Activated CD4-positive, alpha-beta T cell treated with anti-CD3 and anti-CD28 coated beads, Interleukin-2, amount 50 U/mL, for 16 hours (primary cell): ENCODE data around the gene SCGN.

ENCODE experiments used
- DNase-seq: peaks from one replicate; pipeline ENCODE4 v3.0.0-alpha.2; 2020

The SCGN gene

GRCh38 chr6:25691894-25692293 lies 39.9 kb downstream of the SCGN start:
- DNase-seq = no peak

DNA sequence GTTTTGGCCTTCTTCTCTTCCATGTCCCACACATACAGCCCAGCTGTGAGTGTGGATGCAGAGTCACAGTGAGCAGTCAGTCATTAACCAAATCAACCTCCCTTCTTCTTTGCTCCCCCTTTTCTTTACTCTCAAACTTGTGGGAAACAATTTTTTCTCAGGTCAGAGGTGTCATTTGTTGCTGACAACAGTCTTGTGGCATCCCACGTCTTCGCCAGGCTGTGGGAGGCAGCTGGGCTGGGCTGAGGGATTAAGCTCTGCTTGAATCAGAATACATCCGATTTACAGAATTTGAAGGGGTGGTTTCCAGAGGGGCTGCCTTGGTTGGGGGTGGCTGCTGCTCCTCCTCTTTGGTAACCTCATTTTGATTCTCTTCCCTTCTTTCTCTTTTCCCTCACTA lies 40.5 kb downstream of the SCGN start:
- no peak for DNase-seq

DNA sequence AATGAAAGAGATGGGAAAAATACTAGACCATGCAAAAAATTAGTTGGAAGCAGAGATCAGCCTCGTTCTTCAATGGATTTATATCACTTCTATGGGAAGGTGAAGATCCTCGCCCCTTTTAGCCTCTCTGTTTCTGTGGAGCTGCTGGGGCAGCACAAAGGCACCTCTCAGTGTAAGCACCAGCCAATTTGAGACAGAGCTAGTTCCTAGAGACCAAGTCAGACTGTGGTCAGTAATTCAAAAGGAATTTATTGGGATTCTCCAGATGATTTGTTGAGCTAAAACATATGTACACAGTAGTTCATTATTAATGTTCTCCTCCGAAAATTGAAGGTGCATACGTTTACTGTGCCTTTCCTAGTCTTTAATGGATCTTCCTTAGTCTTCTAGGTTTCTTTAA lies 42.4 kb downstream of the SCGN start:
- DNase-seq = no peak

DNA sequence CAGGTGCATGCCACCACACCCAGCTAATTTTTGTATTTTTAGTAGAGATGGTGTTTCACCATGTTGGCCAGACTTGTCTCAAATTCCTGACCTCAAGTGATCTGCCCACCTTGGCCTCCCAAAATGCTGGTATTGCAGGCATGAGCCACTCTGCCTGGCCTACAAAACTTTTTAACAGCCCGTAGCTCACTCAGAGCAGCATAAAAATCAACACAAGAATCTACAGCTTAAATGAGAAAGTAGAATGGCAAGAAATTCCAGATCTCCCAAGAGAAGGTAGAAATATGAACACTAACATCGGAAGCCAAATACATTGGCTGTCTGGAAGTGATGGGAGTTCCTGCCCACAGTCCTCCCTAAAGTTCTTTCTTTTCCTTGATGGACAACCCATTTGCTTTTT lies 43.7 kb downstream of the SCGN start:
- no peak for DNase-seq

DNA sequence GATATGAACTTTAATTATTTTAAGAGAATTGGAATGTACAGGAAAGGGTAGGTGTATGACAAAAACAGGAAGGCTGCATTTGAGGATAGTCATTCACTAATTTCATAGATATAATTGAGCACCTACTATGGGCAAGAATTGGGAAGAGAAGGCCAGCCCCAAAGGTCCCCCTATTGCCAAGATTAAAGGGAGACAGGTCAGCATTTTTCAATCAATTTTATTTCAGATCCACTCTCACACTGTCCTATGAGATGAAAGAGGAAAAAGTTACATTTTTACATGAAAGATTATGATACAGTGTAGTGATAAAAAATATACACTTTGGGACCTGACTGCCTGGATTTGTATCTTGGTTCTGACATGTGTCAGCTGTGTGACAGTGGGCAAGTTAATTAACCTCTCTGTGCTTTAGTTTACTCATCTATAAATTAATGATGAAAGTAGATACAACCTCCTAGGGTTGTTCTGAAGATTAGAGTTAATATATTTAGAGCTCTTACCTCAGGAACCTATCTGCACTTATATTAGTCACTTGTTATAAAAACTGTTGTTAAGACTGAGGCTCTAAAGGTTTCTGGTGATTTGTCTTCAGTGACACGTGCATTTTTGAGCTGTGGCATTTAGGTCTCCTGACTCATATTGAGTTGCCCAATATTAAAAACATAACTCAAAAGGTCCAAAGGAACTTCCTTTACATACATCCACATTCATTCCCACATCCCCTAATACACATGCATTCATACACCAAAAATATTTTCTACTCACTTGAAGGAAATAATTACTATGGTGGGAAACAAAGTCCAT lies 45.7 kb downstream of the SCGN start:
- DNase-seq = peak; percentile 11

- DNase-seq = no peak
Observed at GRCh38 chr6:25698631-25699030, 46.6 kb downstream of the SCGN start.

DNA sequence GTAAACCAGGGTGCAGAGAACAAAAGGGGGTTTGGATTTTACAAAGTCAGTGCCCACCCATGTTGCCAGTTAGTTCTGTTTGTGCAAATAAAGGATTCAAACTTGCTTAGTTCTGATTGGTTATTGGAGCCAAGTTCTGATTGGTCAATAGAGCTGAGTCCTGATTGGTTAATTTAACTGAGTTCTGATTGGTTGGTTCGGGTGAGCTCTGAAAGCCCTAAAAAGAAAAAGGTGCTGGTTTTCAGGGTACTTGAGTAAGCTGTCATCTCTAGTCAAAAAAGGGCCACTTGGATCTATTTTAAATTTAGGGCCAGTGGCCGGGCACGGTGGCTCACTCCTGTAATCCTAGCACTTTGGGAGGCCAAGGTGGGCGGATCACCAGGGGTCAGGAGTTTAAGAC lies 47.6 kb downstream of the SCGN start:
- DNase-seq = no peak

GRCh38 chr6:25700761-25701160 lies 48.7 kb downstream of the SCGN start:
- no peak for DNase-seq

- no peak for DNase-seq
Observed at GRCh38 chr6:25701807-25702206, 49.8 kb downstream of the SCGN start.

- no peak for DNase-seq
Observed at GRCh38 chr6:25703005-25703404, 51.0 kb downstream of the SCGN start.

DNA sequence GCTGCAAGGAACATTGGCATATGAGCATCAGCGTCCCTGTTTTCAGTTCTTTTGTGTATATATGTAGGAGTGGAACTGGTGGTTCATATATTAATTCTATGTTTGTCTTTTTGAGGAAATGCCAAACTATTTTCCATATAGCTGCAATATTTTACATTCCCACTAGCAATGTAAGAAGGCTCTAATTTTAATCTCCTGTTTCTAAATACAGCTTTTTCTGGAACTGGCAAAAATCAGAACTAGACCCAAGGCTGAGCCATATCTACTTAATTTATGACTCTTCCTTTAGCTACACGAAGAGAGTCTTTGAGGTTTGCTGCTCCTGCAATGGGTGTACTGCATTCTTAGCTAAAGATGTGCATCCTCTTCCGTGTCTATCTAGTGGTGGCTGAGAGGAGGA lies 52.0 kb downstream of the SCGN start:
- DNase-seq = no peak

DNA sequence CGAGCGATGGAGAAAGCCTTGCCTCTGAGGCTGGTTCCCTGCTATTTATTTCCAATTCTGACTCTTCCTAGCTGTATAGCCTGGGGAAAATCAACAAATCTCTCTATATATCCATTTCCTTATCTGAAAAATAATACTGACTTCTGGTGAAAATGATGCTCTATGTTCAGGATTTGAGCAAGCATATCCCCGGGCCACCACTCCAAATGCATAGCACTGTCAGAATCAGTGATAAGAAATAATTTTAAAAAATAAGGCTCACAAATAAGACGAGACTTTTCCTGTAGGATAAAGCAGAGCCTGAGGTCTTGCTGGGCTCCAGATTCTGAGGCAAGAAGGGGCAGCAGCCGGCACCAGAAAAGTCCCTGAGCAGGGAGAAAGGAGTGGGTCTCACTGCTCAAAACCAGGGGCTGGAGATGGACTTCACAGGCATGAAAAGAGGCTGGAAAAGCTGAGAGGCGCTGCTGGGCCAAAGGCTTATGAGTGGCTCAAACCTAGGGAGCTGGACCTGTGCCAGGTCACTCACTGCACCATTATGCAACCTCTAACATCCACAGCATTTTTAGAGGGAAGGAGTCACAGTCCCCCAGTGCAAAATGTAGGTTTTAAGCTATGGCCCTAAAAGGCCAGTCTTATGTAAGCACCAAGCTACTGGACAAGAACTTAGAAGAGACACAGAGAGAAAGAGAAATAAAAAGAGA lies 54.4 kb downstream of the SCGN start:
- DNase-seq = no peak

DNA sequence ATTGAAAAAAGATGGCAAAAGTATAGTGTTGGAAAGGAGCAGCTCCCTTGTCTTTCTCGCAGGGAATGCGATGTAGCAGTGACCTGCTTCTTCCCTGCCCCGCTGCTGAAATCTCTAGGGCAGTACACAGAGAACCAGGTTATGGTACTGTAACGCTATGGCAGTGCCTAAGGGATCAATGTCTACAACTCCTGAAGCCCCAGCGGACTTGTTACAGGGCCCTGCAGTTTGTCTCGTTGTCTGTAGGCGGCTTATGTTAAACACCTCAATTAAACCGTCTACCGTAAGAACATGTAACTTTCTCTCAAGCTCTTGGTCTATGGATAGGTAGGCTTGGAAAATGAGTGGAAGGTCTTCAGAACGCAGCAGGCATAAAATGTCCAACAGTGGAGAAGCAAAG lies 57.7 kb downstream of the SCGN start:
- no peak for DNase-seq

- no peak for DNase-seq
Observed at GRCh38 chr6:25710287-25710686, 58.3 kb downstream of the SCGN start.

GRCh38 chr6:25713824-25714223 lies 61.8 kb downstream of the SCGN start:
- no peak for DNase-seq

DNA sequence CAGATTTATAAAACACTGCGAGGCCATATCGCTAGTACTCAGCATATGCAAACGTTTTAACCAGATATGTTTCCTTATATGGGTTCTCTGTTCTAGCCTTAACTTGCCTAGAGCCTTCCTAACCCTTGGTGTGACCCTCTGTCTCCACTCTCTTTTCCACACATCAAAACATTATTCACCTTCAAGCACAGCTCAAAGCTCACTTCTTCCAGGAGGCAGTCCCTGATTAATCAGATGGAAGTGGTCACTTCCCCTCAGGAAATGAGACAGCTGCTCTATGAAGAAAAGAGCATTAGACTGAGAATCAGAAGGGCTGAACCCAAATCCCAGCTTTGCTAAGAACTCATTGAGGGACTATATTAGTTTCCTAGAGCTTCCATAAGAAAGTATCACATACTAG lies 62.8 kb downstream of the SCGN start:
- DNase-seq = no peak

DNA sequence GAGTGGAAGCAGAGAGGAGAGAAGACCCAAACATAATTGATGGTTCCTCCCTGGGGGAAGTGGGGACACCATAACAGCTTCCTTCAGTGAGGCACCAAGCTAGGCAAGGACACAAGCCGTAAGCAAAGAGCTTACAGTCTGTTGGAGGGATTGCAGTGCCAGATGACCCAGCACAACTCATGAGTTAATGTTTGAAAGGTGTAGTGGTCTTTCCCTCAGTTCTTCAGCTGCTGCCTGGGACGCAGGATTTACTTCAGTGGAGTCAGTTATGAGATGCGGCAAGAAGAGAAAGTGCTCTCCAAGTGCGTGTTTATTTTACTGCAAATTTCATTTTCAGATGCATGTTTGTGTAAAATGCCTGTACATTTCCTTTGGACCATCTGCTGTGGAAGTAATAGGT lies 63.8 kb downstream of the SCGN start:
- DNase-seq = no peak

DNA sequence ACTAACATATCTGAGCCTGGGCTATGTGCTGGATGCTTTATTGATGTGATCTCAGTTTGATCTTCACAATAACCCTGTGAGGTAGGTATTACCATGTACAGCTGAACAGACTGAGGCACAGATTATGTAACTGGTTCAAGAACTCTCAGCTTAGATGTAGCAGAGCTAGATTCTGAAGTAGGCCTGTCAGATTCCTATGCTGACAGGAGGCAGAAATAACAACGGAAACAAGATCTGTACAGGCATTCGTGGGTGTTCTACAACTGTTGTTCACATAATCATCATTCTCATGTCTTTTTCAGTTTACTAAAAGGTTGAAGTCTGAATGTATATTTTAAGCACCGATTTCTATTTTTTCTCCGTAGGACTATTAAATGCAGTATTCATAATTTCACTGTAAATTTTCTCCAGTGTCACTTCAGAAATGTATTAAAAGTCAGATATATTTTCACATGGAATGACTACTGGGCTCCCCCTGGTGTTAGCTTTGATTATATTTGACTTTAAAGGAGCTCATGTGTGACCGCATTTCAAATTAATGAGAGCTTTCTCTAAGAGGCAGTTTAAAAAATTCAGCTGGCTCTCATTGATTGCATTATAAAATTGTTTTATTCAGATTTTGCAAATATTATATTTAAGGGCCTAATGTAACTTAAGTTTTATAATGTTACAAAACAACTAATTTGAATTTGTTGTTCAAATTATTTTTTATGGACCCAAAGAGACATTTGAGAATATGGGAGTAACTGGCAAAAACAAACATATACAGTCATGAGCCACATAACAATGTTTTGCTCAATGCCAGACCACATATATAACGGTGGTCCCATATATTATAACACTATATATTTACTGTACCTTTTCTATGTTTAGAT lies 66.1 kb downstream of the SCGN start:
- peak; percentile 16 for DNase-seq

GRCh38 chr6:25726122-25726911 lies 74.3 kb downstream of the SCGN start:
- DNase-seq = no peak

DNA sequence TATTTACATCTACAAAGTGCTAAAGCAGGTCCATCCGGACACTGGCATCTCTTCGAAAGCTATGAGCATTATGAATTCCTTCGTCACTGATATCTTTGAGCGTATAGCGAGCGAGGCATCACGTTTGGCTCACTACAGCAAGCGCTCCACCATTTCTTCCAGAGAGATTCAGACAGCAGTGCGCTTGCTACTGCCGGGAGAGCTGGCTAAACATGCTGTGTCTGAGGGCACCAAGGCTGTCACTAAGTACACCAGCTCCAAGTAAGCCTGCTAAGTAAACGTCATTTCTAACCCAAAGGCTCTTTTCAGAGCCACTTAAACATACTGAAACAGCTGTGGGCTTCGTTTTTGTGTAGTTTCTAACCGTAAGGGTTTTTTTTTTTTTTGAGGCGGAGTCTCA lies 75.0 kb downstream of the SCGN start:
- no peak for DNase-seq

DNA sequence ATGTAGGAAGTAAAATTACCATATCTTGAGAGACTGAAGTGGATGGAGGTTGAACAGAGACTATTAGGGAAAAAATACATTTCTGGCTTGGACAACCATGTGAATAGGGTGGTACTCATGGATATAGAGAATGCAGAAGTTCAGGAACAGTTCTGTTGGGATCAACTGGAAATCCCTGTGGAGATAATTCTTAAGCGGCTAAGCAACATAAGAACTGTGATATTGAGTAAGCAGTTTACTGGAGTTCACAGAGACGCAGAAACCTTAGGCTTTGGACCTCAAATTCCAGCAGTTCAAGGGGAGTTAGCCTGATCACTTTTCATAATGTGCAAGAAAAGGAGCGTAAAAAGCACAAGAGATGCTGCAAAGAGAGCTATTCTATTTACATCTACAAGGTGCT lies 78.9 kb downstream of the SCGN start:
- no peak for DNase-seq

DNA sequence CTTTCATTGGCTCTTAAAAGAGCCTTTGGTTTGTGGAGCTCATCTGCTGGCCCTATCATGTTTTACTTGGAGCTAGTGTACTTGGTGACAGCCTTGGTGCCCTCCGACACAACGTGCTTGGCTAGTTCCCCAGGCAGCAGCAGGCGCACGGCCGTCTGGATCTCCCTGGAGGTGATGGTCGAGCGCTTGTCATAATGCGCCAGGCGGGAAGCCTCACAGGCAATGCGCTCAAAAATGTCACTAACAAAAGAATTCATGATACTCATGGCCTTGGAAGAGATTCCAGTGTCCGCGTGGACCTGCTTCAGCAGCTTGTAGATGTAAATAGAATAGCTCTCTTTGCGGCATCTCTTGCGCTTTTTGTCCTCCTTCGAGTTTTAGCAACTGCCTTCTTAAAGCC lies 79.7 kb downstream of the SCGN start:
- DNase-seq = no peak
